ENCODE measurements around the gene TAP1. TPM values are rescaled to one million over a fixed set of nuclear protein-coding genes. Genes with fewer than 3 reads are reported as not detected.

The TAP1 gene
- total and polyA plus RNA-seq, 2 donors (not counting 3 experiments of a cell fraction or from before 2014, with no cell fraction given): 15.6 to 25.9 TPM

DNA sequence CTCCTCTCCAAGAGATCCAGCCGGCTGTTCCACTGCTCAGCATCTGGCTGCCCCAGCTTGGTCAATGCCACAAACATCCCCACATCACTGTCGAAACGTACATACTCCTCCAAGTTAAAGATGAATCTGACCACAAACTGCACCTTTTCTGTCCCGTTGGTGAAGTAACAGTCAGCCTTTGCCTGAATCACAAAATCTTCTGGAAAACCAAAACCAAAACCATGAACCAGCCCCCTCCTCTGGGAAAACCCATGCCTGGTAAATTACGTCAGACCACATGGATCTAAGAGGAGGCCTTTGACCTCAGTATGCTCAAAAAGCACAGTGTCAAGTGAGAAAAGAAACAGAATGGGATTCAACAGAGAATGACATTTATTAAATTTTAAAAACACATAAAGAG is 38.4 kb downstream of the TAP1 start:
- H3K36me3 ChIP-seq (ENCODE audit: control insufficient read depth in 2 of 2, extremely low read depth in 1 of 2, insufficient read depth in 2 of 2, low read length in 2 of 2): no peaks in the 10 kb centered on the region
- intact Hi-C loops (cut with micrococcal nuclease): no loop called here

GRCh38 chr6:32814145-32814544 is 39.4 kb downstream of the TAP1 start:
- intact Hi-C loops (cut with micrococcal nuclease): no loop called here
- no peaks in the 10 kb centered on the region for H3K9me3 ChIP-seq (replicated peaks; ENCODE audit: control insufficient read depth, insufficient read depth, low read length)
- H3K4me3 ChIP-seq (replicated peaks in 1 of 3; ENCODE audit: insufficient read depth in 1 of 3, low read depth in 1 of 3, low read length in 3 of 3): no peak overlapping the region
- no peak overlapping the region for H3K27ac ChIP-seq (ENCODE audit: insufficient read depth, low read depth, low read length)
- H3K4me2 ChIP-seq (ENCODE audit: insufficient read depth, low read length): no peak overlapping the region
- POLR2A ChIA-PET: no interaction called here
- dilution Hi-C loops (cut with MboI; ENCODE audit: extremely low pct_ligation_motif_present, low sequenced_read_pairs): no loop called here
- H3K9ac ChIP-seq (replicated peaks; ENCODE audit: extremely low read depth, insufficient read depth, low read length): no peak overlapping the region
- no peak for TF ChIP-seq MAX (IDR thresholded peaks at IDR 0.05; ENCODE audit: insufficient read depth, insufficient read length)
- TF ChIP-seq, protein P1, sequence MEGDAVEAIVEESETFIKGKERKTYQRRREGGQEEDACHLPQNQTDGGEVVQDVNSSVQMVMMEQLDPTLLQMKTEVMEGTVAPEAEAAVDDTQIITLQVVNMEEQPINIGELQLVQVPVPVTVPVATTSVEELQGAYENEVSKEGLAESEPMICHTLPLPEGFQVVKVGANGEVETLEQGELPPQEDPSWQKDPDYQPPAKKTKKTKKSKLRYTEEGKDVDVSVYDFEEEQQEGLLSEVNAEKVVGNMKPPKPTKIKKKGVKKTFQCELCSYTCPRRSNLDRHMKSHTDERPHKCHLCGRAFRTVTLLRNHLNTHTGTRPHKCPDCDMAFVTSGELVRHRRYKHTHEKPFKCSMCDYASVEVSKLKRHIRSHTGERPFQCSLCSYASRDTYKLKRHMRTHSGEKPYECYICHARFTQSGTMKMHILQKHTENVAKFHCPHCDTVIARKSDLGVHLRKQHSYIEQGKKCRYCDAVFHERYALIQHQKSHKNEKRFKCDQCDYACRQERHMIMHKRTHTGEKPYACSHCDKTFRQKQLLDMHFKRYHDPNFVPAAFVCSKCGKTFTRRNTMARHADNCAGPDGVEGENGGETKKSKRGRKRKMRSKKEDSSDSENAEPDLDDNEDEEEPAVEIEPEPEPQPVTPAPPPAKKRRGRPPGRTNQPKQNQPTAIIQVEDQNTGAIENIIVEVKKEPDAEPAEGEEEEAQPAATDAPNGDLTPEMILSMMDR (IDR thresholded peaks at IDR 0.05; ENCODE audit: extremely low read depth in 1 of 2, insufficient read depth in 1 of 2, low read depth in 1 of 2, low read length in 2 of 2): no peak
- no peak for TF ChIP-seq JUN (IDR thresholded peaks at IDR 0.05; ENCODE audit: borderline replicate concordance, insufficient read depth, insufficient read length, low read depth)
- TF ChIP-seq MYC (IDR thresholded peaks at IDR 0.05; ENCODE audit: low read depth, low read length): no peak
- no peak for TF ChIP-seq POLR2AphosphoS5 (IDR thresholded peaks at IDR 0.05; ENCODE audit: insufficient read depth, low read depth, low read length)
- no peak for TF ChIP-seq POLR2A (IDR thresholded peaks at IDR 0.05; ENCODE audit: low read depth, low read length)
- no peak for TF ChIP-seq FOS (IDR thresholded peaks at IDR 0.05; ENCODE audit: borderline replicate concordance, insufficient read depth, low read length)
- no peak for TF ChIP-seq GATA2 (IDR thresholded peaks at IDR 0.05; ENCODE audit: insufficient read depth, insufficient read length, low read depth, low read length)
- TF ChIP-seq EZH2 (IDR thresholded peaks at IDR 0.05; ENCODE audit: borderline replicate concordance, low read depth, low read length, severe bottlenecking): no peak
- H3K27me3 ChIP-seq (ENCODE audit: control insufficient read depth in 2 of 2, insufficient read depth in 2 of 2, low read length in 2 of 2): peaks cover 8 to 15% of the 10 kb centered on the region in 2 experiments
- H3K36me3 ChIP-seq (ENCODE audit: control insufficient read depth in 2 of 2, extremely low read depth in 1 of 2, insufficient read depth in 2 of 2, low read length in 2 of 2): no peaks in the 10 kb centered on the region
- no peaks in the 10 kb centered on the region for H3K4me1 ChIP-seq (ENCODE audit: control insufficient read depth, extremely low read depth, insufficient read depth, low read length)
- FAIRE-seq (no peak), DNase-seq (ENCODE audit: low read depth, low spot score) (no peak)
- BruUV-seq (replicated peaks): no TSS peak
- no peaks in the 10 kb centered on the region for H4K20me1 ChIP-seq (replicated peaks; ENCODE audit: control insufficient read depth, extremely low read depth, insufficient read depth, low read length)
- H2AFZ ChIP-seq (ENCODE audit: low read depth, low read length): no peak overlapping the region
- H3K79me2 ChIP-seq (ENCODE audit: control insufficient read depth, insufficient read depth, low read length): no peaks in the 10 kb centered on the region
- no peaks in the 10 kb centered on the region for H3K9me1 ChIP-seq (replicated peaks; ENCODE audit: control insufficient read depth, extremely low read depth, insufficient read depth, low read length)
- CTCF ChIA-PET: interaction anchor here (2.5 kb wide), 1 partner anchor 54 kb away, joined by 13 read pairs; no protein-coding TSS in a partner anchor

More for the DNA sequence above, 38.4 kb downstream of the TAP1 start:
- dilution Hi-C loops (cut with MboI; ENCODE audit: extremely low pct_ligation_motif_present, low sequenced_read_pairs): no loop called here
- no peaks in the 10 kb centered on the region for H3K9me3 ChIP-seq (replicated peaks; ENCODE audit: control insufficient read depth, insufficient read depth, low read length)
- TF ChIP-seq FOS (IDR thresholded peaks at IDR 0.05; ENCODE audit: borderline replicate concordance, insufficient read depth, low read length) (no peak), POLR2A (IDR thresholded peaks at IDR 0.05; ENCODE audit: low read depth, low read length) (no peak), GATA2 (IDR thresholded peaks at IDR 0.05; ENCODE audit: insufficient read depth, insufficient read length, low read depth, low read length) (no peak), POLR2AphosphoS5 (IDR thresholded peaks at IDR 0.05; ENCODE audit: insufficient read depth, low read depth, low read length) (no peak), MAX (IDR thresholded peaks at IDR 0.05; ENCODE audit: insufficient read depth, insufficient read length) (no peak), JUN (IDR thresholded peaks at IDR 0.05; ENCODE audit: borderline replicate concordance, insufficient read depth, insufficient read length, low read depth) (no peak), EZH2 (IDR thresholded peaks at IDR 0.05; ENCODE audit: borderline replicate concordance, low read depth, low read length, severe bottlenecking) (no peak), MYC (IDR thresholded peaks at IDR 0.05; ENCODE audit: low read depth, low read length) (no peak)
- H3K4me3 ChIP-seq (replicated peaks in 1 of 3; ENCODE audit: insufficient read depth in 1 of 3, low read depth in 1 of 3, low read length in 3 of 3): no peak overlapping the region
- peaks cover 4 to 16% of the 10 kb centered on the region in 2 experiments for H3K27me3 ChIP-seq (ENCODE audit: control insufficient read depth in 2 of 2, insufficient read depth in 2 of 2, low read length in 2 of 2)
- FAIRE-seq (no peak), DNase-seq (ENCODE audit: low read depth, low spot score) (no peak)
- H3K27ac ChIP-seq (ENCODE audit: insufficient read depth, low read depth, low read length): no peak overlapping the region
- ChIA-PET POLR2A (no interaction called here), CTCF (no interaction called here)
- H3K4me2 ChIP-seq (ENCODE audit: insufficient read depth, low read length): no peak overlapping the region
- no peaks in the 10 kb centered on the region for H3K9me1 ChIP-seq (replicated peaks; ENCODE audit: control insufficient read depth, extremely low read depth, insufficient read depth, low read length)
- no TSS peak for BruUV-seq (replicated peaks)
- no peak overlapping the region for H2AFZ ChIP-seq (ENCODE audit: low read depth, low read length)
- H3K79me2 ChIP-seq (ENCODE audit: control insufficient read depth, insufficient read depth, low read length): no peaks in the 10 kb centered on the region
- H4K20me1 ChIP-seq (replicated peaks; ENCODE audit: control insufficient read depth, extremely low read depth, insufficient read depth, low read length): no peaks in the 10 kb centered on the region
- no peak overlapping the region for H3K9ac ChIP-seq (replicated peaks; ENCODE audit: extremely low read depth, insufficient read depth, low read length)
- H3K4me1 ChIP-seq (ENCODE audit: control insufficient read depth, extremely low read depth, insufficient read depth, low read length): no peaks in the 10 kb centered on the region
